ENCODE data around the gene NPEPL1.

The NPEPL1 gene

DNA sequence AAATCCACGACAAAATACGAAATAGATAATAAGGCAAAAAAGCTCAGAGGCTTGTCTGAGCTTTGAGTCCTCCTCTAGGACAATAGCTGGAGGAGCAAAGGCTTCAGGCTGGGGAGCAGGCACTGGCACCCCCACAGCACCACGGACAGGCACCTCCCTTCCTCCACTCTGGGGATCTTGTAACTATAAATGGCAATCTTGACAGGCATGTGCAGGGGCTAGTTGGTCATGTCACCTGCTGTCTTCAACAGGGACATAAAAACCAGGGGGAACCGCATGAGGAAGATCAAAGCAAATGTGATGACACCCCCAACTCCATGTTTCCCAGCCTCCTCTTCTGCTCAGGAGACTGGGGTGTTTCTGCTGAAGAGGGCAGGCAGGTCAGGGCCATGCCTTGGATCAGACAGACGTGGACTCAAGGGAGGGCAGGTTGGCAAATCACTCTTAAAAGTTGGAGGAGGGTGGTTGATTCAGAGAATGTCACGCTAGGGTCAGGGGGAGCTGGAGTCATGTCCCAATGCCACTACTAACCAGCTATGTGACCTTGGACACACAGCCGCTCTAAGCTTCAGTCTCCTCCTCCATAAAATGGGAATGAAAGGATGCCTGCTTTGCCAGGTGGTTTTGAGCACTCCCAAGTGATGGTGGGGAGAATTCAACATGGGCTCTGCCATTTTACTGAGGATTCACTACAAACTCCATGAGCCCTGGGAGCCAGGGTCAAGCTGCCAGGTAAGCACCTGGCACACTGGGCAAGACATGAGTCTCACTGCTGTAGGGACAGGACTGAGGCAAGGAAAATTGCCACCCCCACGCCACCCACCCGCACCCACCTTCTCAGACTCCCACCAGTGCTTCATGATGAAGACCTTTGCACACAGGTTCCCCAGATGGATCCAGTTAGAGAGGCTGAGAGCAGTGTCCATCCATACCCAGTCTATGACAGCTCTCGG is 48.0 kb downstream of the NPEPL1 start:
- POLR2A ChIA-PET, result no interaction called here
- TF ChIP-seq, protein P1, sequence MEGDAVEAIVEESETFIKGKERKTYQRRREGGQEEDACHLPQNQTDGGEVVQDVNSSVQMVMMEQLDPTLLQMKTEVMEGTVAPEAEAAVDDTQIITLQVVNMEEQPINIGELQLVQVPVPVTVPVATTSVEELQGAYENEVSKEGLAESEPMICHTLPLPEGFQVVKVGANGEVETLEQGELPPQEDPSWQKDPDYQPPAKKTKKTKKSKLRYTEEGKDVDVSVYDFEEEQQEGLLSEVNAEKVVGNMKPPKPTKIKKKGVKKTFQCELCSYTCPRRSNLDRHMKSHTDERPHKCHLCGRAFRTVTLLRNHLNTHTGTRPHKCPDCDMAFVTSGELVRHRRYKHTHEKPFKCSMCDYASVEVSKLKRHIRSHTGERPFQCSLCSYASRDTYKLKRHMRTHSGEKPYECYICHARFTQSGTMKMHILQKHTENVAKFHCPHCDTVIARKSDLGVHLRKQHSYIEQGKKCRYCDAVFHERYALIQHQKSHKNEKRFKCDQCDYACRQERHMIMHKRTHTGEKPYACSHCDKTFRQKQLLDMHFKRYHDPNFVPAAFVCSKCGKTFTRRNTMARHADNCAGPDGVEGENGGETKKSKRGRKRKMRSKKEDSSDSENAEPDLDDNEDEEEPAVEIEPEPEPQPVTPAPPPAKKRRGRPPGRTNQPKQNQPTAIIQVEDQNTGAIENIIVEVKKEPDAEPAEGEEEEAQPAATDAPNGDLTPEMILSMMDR (IDR thresholded peaks at IDR 0.05; ENCODE audit: control extremely low read depth, extremely low read depth, low read depth, missing control alignments), result no peak
- CTCF ChIA-PET, result no interaction called here
- DNase-seq (ENCODE audit: extremely low spot score), result no peak

DNA sequence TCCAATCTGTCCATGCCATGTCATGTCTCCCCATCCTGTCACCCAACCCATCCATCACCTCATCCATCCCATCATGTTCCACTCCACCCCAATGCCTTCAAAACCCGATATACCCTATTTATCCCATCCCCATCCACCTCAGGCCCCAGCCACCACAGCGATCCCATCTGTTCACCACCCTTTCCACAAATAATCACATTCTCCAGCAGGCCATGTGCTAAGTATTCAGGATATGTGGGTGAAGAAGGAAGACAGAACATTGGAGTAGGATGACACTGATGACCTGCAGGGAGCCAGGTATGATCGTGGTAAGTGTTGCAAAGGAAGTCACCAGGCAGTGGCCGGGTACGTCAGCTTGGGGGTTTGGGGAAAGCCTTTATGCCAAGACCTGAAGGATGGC is 48.8 kb downstream of the NPEPL1 start:
- CTCF ChIA-PET, result no interaction called here
- POLR2A ChIA-PET, result no interaction called here
- TF ChIP-seq, protein P1 (IDR thresholded peaks at IDR 0.05; ENCODE audit: control extremely low read depth, extremely low read depth, low read depth, missing control alignments), result no peak
- DNase-seq (ENCODE audit: extremely low spot score), result no peak

DNA sequence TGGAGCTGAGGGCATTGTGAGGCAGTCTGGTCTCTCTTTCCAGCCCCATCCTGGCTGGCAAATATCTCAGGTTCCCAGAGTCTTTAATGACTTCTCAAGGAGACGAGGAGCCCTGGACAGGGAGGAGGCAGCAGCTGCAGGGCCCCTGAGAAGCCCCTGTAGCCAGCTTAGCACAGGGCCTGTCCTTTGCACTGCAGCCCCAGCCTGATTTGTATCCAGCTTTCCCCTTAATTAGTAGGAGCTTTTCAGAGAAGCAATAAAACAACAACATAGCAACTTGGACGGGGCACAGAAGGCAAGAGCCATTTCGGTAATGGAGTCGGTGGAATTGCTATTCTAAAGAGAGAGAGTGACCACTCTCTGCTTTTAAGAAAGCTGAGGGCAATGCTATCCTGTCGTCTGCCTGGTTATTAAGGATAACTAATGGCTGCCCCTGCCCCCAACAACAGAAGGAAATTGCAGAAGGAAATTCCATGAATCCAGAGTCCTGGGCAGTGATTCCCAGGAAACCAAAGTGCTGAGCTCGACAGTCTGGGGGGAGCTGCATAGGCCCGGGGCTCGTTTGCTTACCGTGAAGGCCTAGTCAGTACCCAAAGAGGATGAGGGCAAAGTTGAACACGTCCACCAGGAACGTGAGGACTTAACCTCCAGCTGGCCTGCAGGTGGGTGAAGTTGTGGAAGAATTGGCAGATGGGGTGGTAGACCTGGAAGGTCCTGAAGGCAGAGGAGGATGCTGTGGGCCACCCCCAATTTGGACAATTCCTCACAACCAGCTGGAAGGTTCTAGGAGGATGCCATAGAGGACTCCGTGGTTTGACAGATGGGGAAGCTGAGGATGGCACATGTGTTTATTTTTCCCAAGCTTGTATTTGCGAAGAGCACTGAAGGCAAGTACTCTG is 50.3 kb downstream of the NPEPL1 start:
- CTCF ChIA-PET, result no interaction called here
- no peak for DNase-seq (ENCODE audit: extremely low spot score)
- POLR2A ChIA-PET, result interaction anchor here (0.5 kb wide), 1 partner anchor 52 kb away, joined by 4 read pairs; no protein-coding TSS in a partner anchor
- TF ChIP-seq, protein P1 (IDR thresholded peaks at IDR 0.05; ENCODE audit: control extremely low read depth, extremely low read depth, low read depth, missing control alignments), result no peak

DNA sequence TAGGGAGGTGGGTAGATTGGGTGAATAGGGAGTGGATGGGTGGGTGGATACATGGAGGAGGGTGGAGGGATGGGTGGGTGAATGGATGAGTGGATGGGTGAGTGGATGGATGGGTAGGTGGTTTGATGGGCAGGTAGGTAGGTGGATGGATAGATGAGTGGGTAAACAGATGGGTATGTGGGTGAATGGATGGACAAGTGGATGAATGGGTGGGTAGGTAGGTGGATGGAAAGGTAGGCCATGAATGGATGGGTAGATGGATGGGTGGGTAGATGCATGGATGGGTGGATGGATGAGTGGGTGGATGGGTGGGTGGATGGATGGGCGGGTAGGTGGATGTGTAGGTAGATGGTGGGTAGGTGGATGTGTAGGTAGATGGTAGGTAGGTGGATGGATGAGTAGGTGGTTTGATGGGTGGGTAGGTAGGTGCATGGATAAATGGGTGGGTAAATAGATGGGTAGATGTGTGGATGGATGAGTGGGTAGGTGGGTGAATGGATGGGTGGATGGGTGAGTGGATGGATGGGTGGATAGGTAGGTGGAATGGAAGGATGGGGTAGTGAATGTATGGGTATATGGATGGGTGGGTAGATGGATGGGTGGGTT is 51.4 kb downstream of the NPEPL1 start:
- ChIA-PET CTCF (no interaction called here), POLR2A (no interaction called here)
- DNase-seq (ENCODE audit: extremely low spot score), result no peak
- TF ChIP-seq, protein P1 (IDR thresholded peaks at IDR 0.05; ENCODE audit: control extremely low read depth, extremely low read depth, low read depth, missing control alignments), result no peak

DNA sequence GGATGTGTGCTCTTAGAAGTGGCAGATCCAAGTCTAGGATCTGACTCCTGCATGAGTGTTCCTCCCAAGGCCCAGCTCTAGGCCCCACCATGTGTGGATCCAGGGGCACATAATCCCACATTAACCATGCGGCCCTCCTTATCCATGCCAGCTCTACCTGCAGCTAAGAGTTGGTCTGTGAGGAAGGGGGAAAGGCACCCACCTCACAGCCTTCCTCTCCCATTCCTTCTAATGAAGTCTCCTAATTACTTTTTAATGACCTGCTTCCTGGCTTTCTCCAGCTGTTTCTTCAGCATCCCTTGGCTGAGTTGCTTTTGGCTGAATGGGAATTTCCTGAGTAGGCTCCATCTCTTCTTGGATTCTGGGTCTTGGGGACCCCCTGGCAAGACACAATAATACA is 52.2 kb downstream of the NPEPL1 start:
- no peak for DNase-seq (ENCODE audit: extremely low spot score)
- POLR2A ChIA-PET, result no interaction called here
- TF ChIP-seq, protein P1 (IDR thresholded peaks at IDR 0.05; ENCODE audit: control extremely low read depth, extremely low read depth, low read depth, missing control alignments), result no peak
- CTCF ChIA-PET, result interaction anchor here (1.0 kb wide), 1 partner anchor 13 kb away, joined by 3 read pairs; no protein-coding TSS in a partner anchor

DNA sequence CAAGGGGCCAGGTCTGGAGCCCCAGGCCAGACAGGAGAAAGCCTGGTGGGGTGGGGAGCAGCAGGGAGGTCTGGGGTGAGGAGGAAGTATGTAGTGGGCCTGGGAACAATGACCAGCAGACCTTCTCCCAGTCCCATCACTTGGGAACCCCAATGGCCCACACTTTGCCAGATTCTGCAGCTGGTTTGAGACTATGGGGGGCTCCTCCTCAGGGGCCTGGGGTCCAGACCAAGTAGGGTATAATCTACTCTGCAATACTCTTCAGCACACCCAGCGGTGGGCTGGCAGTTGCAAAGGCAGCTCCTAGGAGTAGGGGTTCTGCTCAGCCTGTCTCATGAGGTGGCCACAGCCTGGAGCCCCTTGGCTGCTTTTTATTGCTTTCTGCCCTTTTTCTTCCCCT is 52.8 kb downstream of the NPEPL1 start:
- no peak for DNase-seq (ENCODE audit: extremely low spot score)
- ChIA-PET POLR2A (no interaction called here), CTCF (interaction anchor here (1.0 kb wide), 1 partner anchor 13 kb away, joined by 3 read pairs; no protein-coding TSS in a partner anchor)
- TF ChIP-seq, protein P1 (IDR thresholded peaks at IDR 0.05; ENCODE audit: control extremely low read depth, extremely low read depth, low read depth, missing control alignments), result no peak

All from GM10248 (cell line).